Fibroblast of lung (primary cell): ENCODE measurements around the gene TAAR9.

Experiments used
- CTCF ChIP-seq, 2 donors: IDR thresholded peaks in 1 of 2; conservative IDR thresholded peaks in 1 of 2; 1 replicate in 1 of 2; 2 replicates in 1 of 2; pipeline ENCODE4 v1.5.1; 2011 to 2012; ENCODE audit warnings: low read length in 2 of 2, control low read depth in 1 of 2, inconsistent platforms in 1 of 2, low read depth in 1 of 2, mild to moderate bottlenecking in 1 of 2
- EZH2 ChIP-seq: IDR thresholded peaks from 2 replicates; pipeline ENCODE4 v1.5.1; 2012; ENCODE audit warnings: low read length, control low read depth, mild to moderate bottlenecking; ENCODE audit errors: missing control alignments

GRCh38 chr6:132566404-132566803 lies 28.3 kb downstream of the TAAR9 start:
- TF ChIP-seq CTCF (conservative IDR thresholded peaks at IDR 0.05 in 1 of 2, IDR thresholded peaks at IDR 0.05 in 1 of 2; ENCODE audit: low read depth in 1 of 2, low read length in 2 of 2) (no peak), EZH2 (no peak)
